ENCODE measurements around the gene PRKCQ.

PRKCQ gene

GRCh38 chr10:6609625-6610024 lies 29.5 kb upstream of the PRKCQ start:
- Histone ChIP-seq H3K4me3 (replicated peaks; ENCODE audit: low read depth, low read length) (no peak overlapping the region), H3K27me3 (replicated peaks; ENCODE audit: control insufficient read depth, insufficient read depth, low read length) (no peaks in the 10 kb centered on the region), H3K36me3 (ENCODE audit: control insufficient read depth, insufficient read depth, low read length) (no peaks in the 10 kb centered on the region)
- no peak for DNase-seq (ENCODE audit: extremely low read depth, insufficient read length)
- TF ChIP-seq CTCF (IDR thresholded peaks at IDR 0.05; ENCODE audit: insufficient read depth, low read length, poor library complexity, severe bottlenecking) = no peak

- no peak for DNase-seq (ENCODE audit: extremely low read depth, insufficient read length)
- no peak for TF ChIP-seq CTCF (IDR thresholded peaks at IDR 0.05; ENCODE audit: insufficient read depth, low read length, poor library complexity, severe bottlenecking)
- no peaks in the 10 kb centered on the region for H3K27me3 ChIP-seq (replicated peaks; ENCODE audit: control insufficient read depth, insufficient read depth, low read length)
- no peak overlapping the region for H3K4me3 ChIP-seq (replicated peaks; ENCODE audit: low read depth, low read length)
- no peaks in the 10 kb centered on the region for H3K36me3 ChIP-seq (ENCODE audit: control insufficient read depth, insufficient read depth, low read length)
These were observed 27.7 kb upstream of the PRKCQ start for GRCh38 chr10:6607778-6608177.

- H3K36me3 ChIP-seq (ENCODE audit: control insufficient read depth, insufficient read depth, low read length) = no peaks in the 10 kb centered on the region
- H3K4me3 ChIP-seq (replicated peaks; ENCODE audit: low read depth, low read length) = no peak overlapping the region
- no peak for DNase-seq (ENCODE audit: extremely low read depth, insufficient read length)
- no peaks in the 10 kb centered on the region for H3K27me3 ChIP-seq (replicated peaks; ENCODE audit: control insufficient read depth, insufficient read depth, low read length)
- no peak for TF ChIP-seq CTCF (IDR thresholded peaks at IDR 0.05; ENCODE audit: insufficient read depth, low read length, poor library complexity, severe bottlenecking)
These were observed 27.1 kb upstream of the PRKCQ start for GRCh38 chr10:6607182-6607581.

- H3K27me3 ChIP-seq (replicated peaks; ENCODE audit: control insufficient read depth, insufficient read depth, low read length) = no peaks in the 10 kb centered on the region
- TF ChIP-seq CTCF (IDR thresholded peaks at IDR 0.05; ENCODE audit: insufficient read depth, low read length, poor library complexity, severe bottlenecking) = no peak
These were observed 23.4 kb upstream of the PRKCQ start for GRCh38 chr10:6603142-6604125.

GRCh38 chr10:6602700-6603084 lies 22.6 kb upstream of the PRKCQ start:
- Histone ChIP-seq H3K36me3 (ENCODE audit: control insufficient read depth, insufficient read depth, low read length) (no peaks in the 10 kb centered on the region), H3K27me3 (replicated peaks; ENCODE audit: control insufficient read depth, insufficient read depth, low read length) (no peaks in the 10 kb centered on the region), H3K4me3 (replicated peaks; ENCODE audit: low read depth, low read length) (no peak overlapping the region)
- DNase-seq (ENCODE audit: extremely low read depth, insufficient read length) = no peak
- no peak for TF ChIP-seq CTCF (IDR thresholded peaks at IDR 0.05; ENCODE audit: insufficient read depth, low read length, poor library complexity, severe bottlenecking)

More at GRCh38 chr10:6603142-6604125, 23.4 kb upstream of the PRKCQ start:
- DNase-seq (ENCODE audit: extremely low read depth, insufficient read length) = no peak
- Histone ChIP-seq H3K36me3 (ENCODE audit: control insufficient read depth, insufficient read depth, low read length) (no peaks in the 10 kb centered on the region), H3K4me3 (replicated peaks; ENCODE audit: low read depth, low read length) (no peak overlapping the region)
